ENCODE results near the gene STK10. TPM values are rescaled to one million over a fixed set of nuclear protein-coding genes. Genes with fewer than 3 reads are reported as not detected.

STK10 gene
- total and polyA plus RNA-seq, 2 of the 8 experiments (the other 6 are each of a cell fraction or from before 2014, with no cell fraction given), result 10.5 to 21.4 TPM

DNA sequence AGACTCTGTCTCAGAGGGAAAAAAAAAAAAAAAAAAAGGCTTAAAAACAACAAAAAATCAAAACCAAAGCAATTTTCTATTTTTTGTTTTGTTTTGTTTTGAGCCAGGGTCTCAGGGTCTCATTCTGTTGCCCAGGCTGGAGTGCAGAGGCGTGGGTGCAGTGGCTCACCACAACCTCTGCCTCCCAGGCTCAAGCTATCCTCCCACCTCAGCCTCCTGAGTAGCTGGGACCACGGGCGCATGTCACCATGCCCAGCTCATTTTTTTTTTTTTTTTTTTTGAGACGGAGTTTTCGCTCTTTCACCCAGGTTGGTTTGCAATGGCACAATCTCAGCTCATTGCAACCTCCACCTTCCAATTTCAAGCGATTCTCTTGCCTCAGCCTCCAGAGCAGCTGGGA, 5.7 kb downstream of the STK10 start (continued):
- TF ChIP-seq, protein P1, sequence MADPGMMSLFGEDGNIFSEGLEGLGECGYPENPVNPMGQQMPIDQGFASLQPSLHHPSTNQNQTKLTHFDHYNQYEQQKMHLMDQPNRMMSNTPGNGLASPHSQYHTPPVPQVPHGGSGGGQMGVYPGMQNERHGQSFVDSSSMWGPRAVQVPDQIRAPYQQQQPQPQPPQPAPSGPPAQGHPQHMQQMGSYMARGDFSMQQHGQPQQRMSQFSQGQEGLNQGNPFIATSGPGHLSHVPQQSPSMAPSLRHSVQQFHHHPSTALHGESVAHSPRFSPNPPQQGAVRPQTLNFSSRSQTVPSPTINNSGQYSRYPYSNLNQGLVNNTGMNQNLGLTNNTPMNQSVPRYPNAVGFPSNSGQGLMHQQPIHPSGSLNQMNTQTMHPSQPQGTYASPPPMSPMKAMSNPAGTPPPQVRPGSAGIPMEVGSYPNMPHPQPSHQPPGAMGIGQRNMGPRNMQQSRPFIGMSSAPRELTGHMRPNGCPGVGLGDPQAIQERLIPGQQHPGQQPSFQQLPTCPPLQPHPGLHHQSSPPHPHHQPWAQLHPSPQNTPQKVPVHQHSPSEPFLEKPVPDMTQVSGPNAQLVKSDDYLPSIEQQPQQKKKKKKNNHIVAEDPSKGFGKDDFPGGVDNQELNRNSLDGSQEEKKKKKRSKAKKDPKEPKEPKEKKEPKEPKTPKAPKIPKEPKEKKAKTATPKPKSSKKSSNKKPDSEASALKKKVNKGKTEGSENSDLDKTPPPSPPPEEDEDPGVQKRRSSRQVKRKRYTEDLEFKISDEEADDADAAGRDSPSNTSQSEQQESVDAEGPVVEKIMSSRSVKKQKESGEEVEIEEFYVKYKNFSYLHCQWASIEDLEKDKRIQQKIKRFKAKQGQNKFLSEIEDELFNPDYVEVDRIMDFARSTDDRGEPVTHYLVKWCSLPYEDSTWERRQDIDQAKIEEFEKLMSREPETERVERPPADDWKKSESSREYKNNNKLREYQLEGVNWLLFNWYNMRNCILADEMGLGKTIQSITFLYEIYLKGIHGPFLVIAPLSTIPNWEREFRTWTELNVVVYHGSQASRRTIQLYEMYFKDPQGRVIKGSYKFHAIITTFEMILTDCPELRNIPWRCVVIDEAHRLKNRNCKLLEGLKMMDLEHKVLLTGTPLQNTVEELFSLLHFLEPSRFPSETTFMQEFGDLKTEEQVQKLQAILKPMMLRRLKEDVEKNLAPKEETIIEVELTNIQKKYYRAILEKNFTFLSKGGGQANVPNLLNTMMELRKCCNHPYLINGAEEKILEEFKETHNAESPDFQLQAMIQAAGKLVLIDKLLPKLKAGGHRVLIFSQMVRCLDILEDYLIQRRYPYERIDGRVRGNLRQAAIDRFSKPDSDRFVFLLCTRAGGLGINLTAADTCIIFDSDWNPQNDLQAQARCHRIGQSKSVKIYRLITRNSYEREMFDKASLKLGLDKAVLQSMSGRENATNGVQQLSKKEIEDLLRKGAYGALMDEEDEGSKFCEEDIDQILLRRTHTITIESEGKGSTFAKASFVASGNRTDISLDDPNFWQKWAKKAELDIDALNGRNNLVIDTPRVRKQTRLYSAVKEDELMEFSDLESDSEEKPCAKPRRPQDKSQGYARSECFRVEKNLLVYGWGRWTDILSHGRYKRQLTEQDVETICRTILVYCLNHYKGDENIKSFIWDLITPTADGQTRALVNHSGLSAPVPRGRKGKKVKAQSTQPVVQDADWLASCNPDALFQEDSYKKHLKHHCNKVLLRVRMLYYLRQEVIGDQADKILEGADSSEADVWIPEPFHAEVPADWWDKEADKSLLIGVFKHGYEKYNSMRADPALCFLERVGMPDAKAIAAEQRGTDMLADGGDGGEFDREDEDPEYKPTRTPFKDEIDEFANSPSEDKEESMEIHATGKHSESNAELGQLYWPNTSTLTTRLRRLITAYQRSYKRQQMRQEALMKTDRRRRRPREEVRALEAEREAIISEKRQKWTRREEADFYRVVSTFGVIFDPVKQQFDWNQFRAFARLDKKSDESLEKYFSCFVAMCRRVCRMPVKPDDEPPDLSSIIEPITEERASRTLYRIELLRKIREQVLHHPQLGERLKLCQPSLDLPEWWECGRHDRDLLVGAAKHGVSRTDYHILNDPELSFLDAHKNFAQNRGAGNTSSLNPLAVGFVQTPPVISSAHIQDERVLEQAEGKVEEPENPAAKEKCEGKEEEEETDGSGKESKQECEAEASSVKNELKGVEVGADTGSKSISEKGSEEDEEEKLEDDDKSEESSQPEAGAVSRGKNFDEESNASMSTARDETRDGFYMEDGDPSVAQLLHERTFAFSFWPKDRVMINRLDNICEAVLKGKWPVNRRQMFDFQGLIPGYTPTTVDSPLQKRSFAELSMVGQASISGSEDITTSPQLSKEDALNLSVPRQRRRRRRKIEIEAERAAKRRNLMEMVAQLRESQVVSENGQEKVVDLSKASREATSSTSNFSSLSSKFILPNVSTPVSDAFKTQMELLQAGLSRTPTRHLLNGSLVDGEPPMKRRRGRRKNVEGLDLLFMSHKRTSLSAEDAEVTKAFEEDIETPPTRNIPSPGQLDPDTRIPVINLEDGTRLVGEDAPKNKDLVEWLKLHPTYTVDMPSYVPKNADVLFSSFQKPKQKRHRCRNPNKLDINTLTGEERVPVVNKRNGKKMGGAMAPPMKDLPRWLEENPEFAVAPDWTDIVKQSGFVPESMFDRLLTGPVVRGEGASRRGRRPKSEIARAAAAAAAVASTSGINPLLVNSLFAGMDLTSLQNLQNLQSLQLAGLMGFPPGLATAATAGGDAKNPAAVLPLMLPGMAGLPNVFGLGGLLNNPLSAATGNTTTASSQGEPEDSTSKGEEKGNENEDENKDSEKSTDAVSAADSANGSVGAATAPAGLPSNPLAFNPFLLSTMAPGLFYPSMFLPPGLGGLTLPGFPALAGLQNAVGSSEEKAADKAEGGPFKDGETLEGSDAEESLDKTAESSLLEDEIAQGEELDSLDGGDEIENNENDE (IDR thresholded peaks at IDR 0.05; ENCODE audit: insufficient replicate concordance, low read length), result no peak
- no peak for TF ChIP-seq CEBPB (IDR thresholded peaks at IDR 0.05; ENCODE audit: low read depth, low read length)
- no peak for TF ChIP-seq POLR2A (IDR thresholded peaks at IDR 0.05; ENCODE audit: control extremely low read depth in 1 of 2, low read depth in 2 of 2, low read length in 2 of 2)
- no peak for TF ChIP-seq POU5F1 (IDR thresholded peaks at IDR 0.05; ENCODE audit: low read depth, low read length)
- TF ChIP-seq TAF7 (optimal IDR thresholded peaks at IDR 0.05; ENCODE audit: borderline replicate concordance, low read depth, low read length), result no peak
- TF ChIP-seq TAF1 (IDR thresholded peaks at IDR 0.05; ENCODE audit: low read depth, low read length), result no peak
- no peak for TF ChIP-seq GTF2F1 (IDR thresholded peaks at IDR 0.05; ENCODE audit: borderline replicate concordance, low read depth, low read length)
- no peak for TF ChIP-seq SP4 (IDR thresholded peaks at IDR 0.05; ENCODE audit: low read length)
- no peak for TF ChIP-seq RBBP5 (IDR thresholded peaks at IDR 0.05; ENCODE audit: borderline replicate concordance, low read depth, low read length)
- no peak for TF ChIP-seq BRCA1 (IDR thresholded peaks at IDR 0.05; ENCODE audit: low read depth, low read length)
- no peak for TF ChIP-seq HDAC6 (IDR thresholded peaks at IDR 0.05; ENCODE audit: low read depth, low read length)
- TF ChIP-seq ZNF274 (IDR thresholded peaks at IDR 0.05; ENCODE audit: borderline replicate concordance, extremely low read depth, low read length), result no peak

Data from H1 (cell line).